IPS-NIHi7 (cell line): ENCODE measurements around the gene PCBP3.
A peak's percentile ranks its signal among the peaks of the same experiment; 100 is the strongest.
"Not testable (repeated sequence)": the region's sequence is repeated elsewhere in the genome, so short reads cannot be mapped to it uniquely, and the experiment has no call there.

Experiments used
- DNase-seq: peaks from one replicate; pipeline ENCODE4 v3.0.0; 2012; ENCODE audit warnings: mixed read lengths; ENCODE audit errors: extremely low spot score

PCBP3 gene

GRCh38 chr21:45635271-45636151 lies 8.0 kb upstream of the PCBP3 start:
- DNase-seq = no peak

GRCh38 chr21:45636459-45636858 lies 7.1 kb upstream of the PCBP3 start:
- DNase-seq = no peak

- DNase-seq = peak; percentile 14
These were observed 6.4 kb upstream of the PCBP3 start for GRCh38 chr21:45636951-45637646.

GRCh38 chr21:45637883-45638282 lies 5.6 kb upstream of the PCBP3 start:
- DNase-seq = no peak

GRCh38 chr21:45638707-45639106 lies 4.8 kb upstream of the PCBP3 start:
- no peak for DNase-seq

- DNase-seq = no peak
These were observed 4.1 kb upstream of the PCBP3 start for GRCh38 chr21:45639206-45640000.

GRCh38 chr21:45640001-45640887 lies 3.3 kb upstream of the PCBP3 start:
- peak; percentile 35 for DNase-seq

GRCh38 chr21:45640888-45641479 lies 2.5 kb upstream of the PCBP3 start:
- peak; percentile 76 for DNase-seq

- no peak for DNase-seq
These were observed 2.0 kb upstream of the PCBP3 start for GRCh38 chr21:45641480-45642035.

- no peak for DNase-seq
These were observed 1.3 kb upstream of the PCBP3 start for GRCh38 chr21:45642122-45642813.

- DNase-seq = no peak
These were observed 749 bp downstream of the PCBP3 start for GRCh38 chr21:45644041-45644906.

- DNase-seq = no peak
These were observed 8.4 kb downstream of the PCBP3 start for GRCh38 chr21:45651921-45652320.

- DNase-seq = no peak
These were observed 11.6 kb downstream of the PCBP3 start for GRCh38 chr21:45655124-45655523.

- DNase-seq = not testable (repeated sequence)
These were observed 12.6 kb downstream of the PCBP3 start for GRCh38 chr21:45656114-45656513.

- DNase-seq = not testable (repeated sequence)
These were observed 18.5 kb downstream of the PCBP3 start for GRCh38 chr21:45661913-45662622.

GRCh38 chr21:45662623-45663245 lies 19.2 kb downstream of the PCBP3 start:
- not testable (repeated sequence) for DNase-seq

GRCh38 chr21:45669382-45669781 lies 25.9 kb downstream of the PCBP3 start:
- DNase-seq = no peak

- no peak for DNase-seq
These were observed 27.2 kb downstream of the PCBP3 start for GRCh38 chr21:45670731-45671130.
